HepG2 (cell line): ENCODE measurements around the gene BIK. TPM values are rescaled to one million over a fixed set of nuclear protein-coding genes. Genes with fewer than 3 reads are reported as not detected.
A peak's percentile ranks its signal among the peaks of the same experiment; 100 is the strongest.

Experiments
- ATAC-seq: fragments of 200-7000 bp; cut with Tn5 transposase; 3 replicates; pipeline ENCODE4 v1.9.1; 2020; ENCODE audit warnings: mild to moderate bottlenecking, moderate library complexity
- BruUV-seq: library from RNA; stranded (reverse); fragments of 400-500 nt; replicated peaks from 2 replicates; lab custom pipeline; 2021; lab: Mats Ljungman, UMichigan
- CTCF ChIA-PET: fragments of 300-600 bp; formaldehyde crosslinking; extraction: SDS; loops from one replicate; lab custom pipeline; 2021; ENCODE audit warnings: low total read pairs, inconsistent platforms, low intra/inter-chr PET ratio; lab: Yijun Ruan, JAX
- POLR2A ChIA-PET: fragments of 350-600 bp; sonication (Branson Sonifier 250); formaldehyde crosslinking; loops from one replicate; lab custom pipeline; 2020; ENCODE audit warnings: antibody characterized with exemption, inconsistent platforms; lab: Yijun Ruan, JAX
- DNase-seq: peaks from one replicate; pipeline ENCODE4 v3.0.0-alpha.2; 2015; ENCODE audit warnings: low spot score
- FAIRE-seq: peaks from 3 replicates; lab custom pipeline; 2011; peaks lifted over from hg19 to GRCh38; lab: Jason Lieb, UNC
- H2AFZ ChIP-seq: one replicate; pipeline ENCODE4 v1.6.1; 2011; ENCODE audit warnings: low read length, inconsistent platforms
- H3K27ac ChIP-seq: fragments of 300-600 bp; 3 replicates; pipeline ENCODE4 v1.8.0; 2011; ENCODE audit warnings: mixed run types, mild to moderate bottlenecking, mixed read lengths, low read length, inconsistent platforms; ENCODE audit not compliant: insufficient read depth; ENCODE audit errors: extremely low read length
- H3K27me3 ChIP-seq, 2 experiments: fragments of 200-600 bp in 1 of 2; 2 replicates in 1 of 2; 3 replicates in 1 of 2; pipeline versions ENCODE4 v1.6.0 to v1.8.0; 2011; ENCODE audit warnings: low read length in 2 of 2, mild to moderate bottlenecking in 2 of 2, moderate library complexity in 2 of 2, inconsistent platforms in 1 of 2; ENCODE audit not compliant: insufficient read depth in 2 of 2, control insufficient read depth in 1 of 2
- H3K36me3 ChIP-seq, 2 experiments: fragments of 200-600 bp in 1 of 2; replicated peaks in 1 of 2; 2 replicates in 1 of 2; 3 replicates in 1 of 2; pipeline versions ENCODE4 v1.5.1 to v1.8.0; 2011; ENCODE audit warnings: low read length in 2 of 2, inconsistent platforms in 1 of 2; ENCODE audit not compliant: insufficient read depth in 2 of 2, control insufficient read depth in 1 of 2
- H3K4me1 ChIP-seq: 2 replicates; pipeline ENCODE4 v1.5.1; 2012; ENCODE audit warnings: low read length, inconsistent platforms; ENCODE audit not compliant: insufficient read depth
- H3K4me2 ChIP-seq: 2 replicates; pipeline ENCODE4 v1.6.0; 2011; ENCODE audit warnings: low read depth, low read length, inconsistent platforms
- H3K4me3 ChIP-seq, 3 experiments: fragments of 200-600 bp in 1 of 3; sonication (generic), shearing (Covaris generic) in 1 of 3; replicated peaks in 1 of 3; 2 replicates each; pipeline ENCODE4 v1.5.1; 2011 to 2016; ENCODE audit warnings: low read length in 3 of 3, inconsistent platforms in 2 of 3, low read depth in 2 of 3, mild to moderate bottlenecking in 2 of 3, control low read depth in 1 of 3, mixed read lengths in 1 of 3; ENCODE audit not compliant: insufficient read depth in 1 of 3
- H3K79me2 ChIP-seq: one replicate; pipeline ENCODE4 v1.6.1; 2011; ENCODE audit warnings: low read length, inconsistent platforms; ENCODE audit not compliant: insufficient read depth
- H3K9ac ChIP-seq: 2 replicates; pipeline ENCODE4 v1.6.0; 2011; ENCODE audit warnings: mild to moderate bottlenecking, low read depth, low read length, inconsistent platforms; ENCODE audit not compliant: insufficient read depth
- H3K9me3 ChIP-seq: 2 replicates; pipeline ENCODE4 v1.5.1; 2012; ENCODE audit warnings: mild to moderate bottlenecking, low read length
- H4K20me1 ChIP-seq: 2 replicates; pipeline ENCODE4 v1.6.0; 2011; ENCODE audit warnings: inconsistent platforms, mild to moderate bottlenecking, low read length, moderate library complexity; ENCODE audit not compliant: insufficient read depth
- CREB1 ChIP-seq, 2 experiments: fragments of 450-650 bp in 1 of 2; IDR thresholded peaks; 2 replicates each; pipeline ENCODE4 v1.6.1; 2016 to 2017; ENCODE audit warnings: control low read depth in 1 of 2, mild to moderate bottlenecking in 1 of 2, missing compliant biosample characterization in 1 of 2, missing genetic modification characterization in 1 of 2
- DNMT3B ChIP-seq: conservative IDR thresholded peaks from 2 replicates; pipeline ENCODE4 v1.6.1; 2016; ENCODE audit warnings: missing biosample characterization, control low read depth
- FOXK2 ChIP-seq: fragments of 450-650 bp; IDR thresholded peaks from 2 replicates; pipeline ENCODE4 v1.6.1; 2016
- ISL2 ChIP-seq: sonication (generic); formaldehyde crosslinking; IDR thresholded peaks from 2 replicates; pipeline ENCODE4 v1.5.0; 2020; ENCODE audit warnings: missing genetic modification reagents
- JUN ChIP-seq: sonication (generic); formaldehyde crosslinking; IDR thresholded peaks from 2 replicates; pipeline ENCODE4 v1.4.0; 2020; ENCODE audit warnings: mild to moderate bottlenecking, missing genetic modification reagents
- POLR2AphosphoS2 ChIP-seq: IDR thresholded peaks from 2 replicates; pipeline ENCODE4 v1.6.1; 2011; ENCODE audit warnings: low read depth, low read length, improper control_type of control experiment
- RFX3 ChIP-seq: IDR thresholded peaks from 2 replicates; pipeline ENCODE4 v1.6.1; 2016; ENCODE audit warnings: missing biosample characterization, missing genetic modification reagents
- SP5 ChIP-seq: IDR thresholded peaks from 2 replicates; pipeline ENCODE4 v1.6.1; 2016; ENCODE audit warnings: low read depth, borderline replicate concordance
- ZNF296 ChIP-seq: sonication (generic); formaldehyde crosslinking; conservative IDR thresholded peaks from 2 replicates; pipeline ENCODE4 v1.5.0; 2020; ENCODE audit warnings: mild to moderate bottlenecking, missing genetic modification reagents
- ZNF562 ChIP-seq: sonication (generic); formaldehyde crosslinking; IDR thresholded peaks from 2 replicates; pipeline ENCODE4 v1.8.0; 2022; ENCODE audit warnings: missing genetic modification reagents, borderline replicate concordance
- ZNF605 ChIP-seq: sonication (generic); formaldehyde crosslinking; IDR thresholded peaks from 2 replicates; pipeline ENCODE4 v1.8.0; 2022; ENCODE audit warnings: mild to moderate bottlenecking, missing genetic modification reagents
- ZSCAN22 ChIP-seq: sonication (generic); formaldehyde crosslinking; IDR thresholded peaks from 2 replicates; pipeline ENCODE4 v1.4.0; 2020; ENCODE audit warnings: mild to moderate bottlenecking, missing genetic modification reagents
- WGBS: methylation state at CpG from one replicate; pipeline ENCODE4 v1.1.6; 2017; ENCODE audit warnings: low lambda C conversion rate; 5-methylcytosine and 5-hydroxymethylcytosine counted together
- in situ Hi-C: cut with HindIII; loops from 2 replicates; pipeline ENCODE4 v1.10.0; 2017; ENCODE audit warnings: low pct_unique_long_range_greater_than_20kb; ENCODE audit not compliant: extremely low pct_ligation_motif_present
- intact Hi-C: fragments of 100-400 bp; cut with micrococcal nuclease; formaldehyde crosslinking; loops from one replicate; pipeline ENCODE4 v1.10.0; 2022; ENCODE audit not compliant: unreplicated experiment
- polyA plus RNA-seq, 8 experiments: library from polyadenylated mRNA; depleted of rRNA in 3 of 8; stranded (reverse) in 7 of 8; unstranded in 1 of 8; fragments of >200 nt; fragmentation: Illumina TruSeq in 4 of 8; extraction: Trizol in 4 of 8; gene quantifications; 2 replicates each; pipeline versions ENCODE4 v1.2.1 to v1.2.3, GENCODE V29; 2011 to 2016; ENCODE audit warnings: low read depth in 4 of 8, missing spikeins in 1 of 8, mixed read lengths in 1 of 8; ENCODE audit not compliant: insufficient read depth in 1 of 8
- total RNA-seq, 5 experiments: library from RNA; depleted of rRNA; stranded (reverse); fragments of >200 nt; fragmentation: Illumina TruSeq; extraction: Trizol; gene quantifications; 2 replicates each; pipeline ENCODE4 v1.2.3, GENCODE V29; 2016; ENCODE audit warnings: low read depth in 1 of 5
- TF ChIP-seq, protein P1 (sequence below): sonication (generic); formaldehyde crosslinking; conservative IDR thresholded peaks from 2 replicates; pipeline ENCODE4 v1.4.0; 2020; ENCODE audit warnings: missing genetic modification reagents
- TF ChIP-seq, protein P2 (sequence below), 2 experiments: IDR thresholded peaks; 2 replicates each; pipeline ENCODE4 v1.6.1; 2011 to 2012; ENCODE audit warnings: low read length in 2 of 2, borderline replicate concordance in 1 of 2, low read depth in 1 of 2, mild to moderate bottlenecking in 1 of 2, moderate library complexity in 1 of 2

The BIK gene
- total and polyA plus RNA-seq, 2 of the 13 experiments (the other 11 are each of a cell fraction or from before 2014, with no cell fraction given), result 0.54 to 0.80 TPM

DNA sequence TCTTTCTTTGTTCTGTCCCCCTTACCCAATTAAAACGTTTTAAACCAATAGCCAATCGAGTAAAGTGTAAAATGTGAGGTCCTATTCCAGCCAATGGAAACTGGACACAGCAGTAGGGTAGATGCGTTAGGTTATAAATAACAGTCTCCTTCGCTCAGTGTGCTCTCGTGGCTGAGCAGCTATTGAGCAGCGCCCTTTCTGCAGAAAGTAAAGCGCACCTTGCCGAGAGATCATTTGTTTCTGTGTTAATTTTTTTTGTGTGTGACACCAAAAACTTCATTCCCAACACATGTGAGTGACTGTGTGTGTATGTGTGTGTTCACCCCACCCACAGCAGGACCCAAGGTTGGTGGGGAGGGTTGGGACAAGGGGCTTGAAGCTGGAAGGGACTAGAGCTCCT, 14.1 kb upstream of the BIK start:
- no peak for ATAC-seq
- no peak overlapping the region for H3K9ac ChIP-seq
- POLR2A ChIA-PET, result no interaction called here
- TF ChIP-seq CREB1 (IDR thresholded peaks at IDR 0.05), result no peak
- TF ChIP-seq CREB1 (CRISPR knock-in tag; IDR thresholded peaks at IDR 0.05), result no peak
- no peak for TF ChIP-seq POLR2AphosphoS2
- TF ChIP-seq SP5 (CRISPR knock-in tag), result no peak
- TF ChIP-seq RFX3, result no peak
- peak; percentile 82; the same call in 1 of the 2 replicates for TF ChIP-seq ZNF562 (CRISPR knock-in tag)
- TF ChIP-seq FOXK2, result no peak
- no peak for TF ChIP-seq JUN (CRISPR knock-in tag)
- no peak for TF ChIP-seq DNMT3B (CRISPR knock-in tag)
- TF ChIP-seq, all 625 proteins: peak for 1
- Histone ChIP-seq H3K79me2 (no peaks in the 10 kb centered on the region), H3K4me3 (no peak overlapping the region), H3K27ac (no peak overlapping the region), H2AFZ (no peak overlapping the region), H3K4me1 (peaks cover 54% of the 10 kb centered on the region), H3K9me3 (peaks cover 11% of the 10 kb centered on the region), H3K27me3 (no peaks in the 10 kb centered on the region), H3K4me2 (no peak overlapping the region), H4K20me1 (no peaks in the 10 kb centered on the region), H3K36me3 (no peaks in the 10 kb centered on the region)
- intact Hi-C loops (no loop called here), in situ Hi-C loops (no loop called here)
- CTCF ChIA-PET, result no interaction called here
- FAIRE-seq, result no peak
- DNase-seq, result no peak
- WGBS, result 81% methylated on average over 8 of the region's 8 CpGs
- BruUV-seq, result no TSS peak

DNA sequence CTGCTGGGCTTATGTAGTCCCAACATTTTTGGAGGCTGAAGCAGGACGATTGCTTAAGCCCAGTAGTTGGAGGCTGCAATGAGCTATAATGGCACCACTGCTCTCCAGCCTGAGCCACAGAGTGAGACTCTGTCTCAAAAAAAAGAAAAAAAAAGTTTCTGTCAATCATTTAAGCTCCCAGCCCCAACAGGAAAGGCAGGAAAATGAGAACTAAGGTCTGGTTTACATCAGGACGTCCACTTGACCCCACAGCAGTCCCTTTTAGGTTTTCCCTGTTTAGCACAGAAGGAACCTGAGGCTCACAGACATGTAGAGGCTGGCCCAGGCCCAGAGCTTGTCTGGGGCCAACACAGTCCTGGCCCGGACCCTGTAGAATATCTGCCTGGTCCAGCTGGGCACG, 12.2 kb upstream of the BIK start:
- no peak overlapping the region for H3K27ac ChIP-seq
- 46% methylated on average over 4 of the region's 4 CpGs for WGBS
- no peak for ATAC-seq
- H3K79me2 ChIP-seq, result no peaks in the 10 kb centered on the region
- CTCF ChIA-PET, result no interaction called here
- no peak overlapping the region for H3K9ac ChIP-seq
- H3K36me3 ChIP-seq, result no peaks in the 10 kb centered on the region
- POLR2A ChIA-PET, result no interaction called here
- intact Hi-C loops (no loop called here), in situ Hi-C loops (no loop called here)
- DNase-seq, result no peak
- FAIRE-seq, result no peak
- no peak overlapping the region for H3K4me3 ChIP-seq
- no peak overlapping the region for H2AFZ ChIP-seq
- peaks cover 53% of the 10 kb centered on the region for H3K4me1 ChIP-seq
- no peak overlapping the region for H3K4me2 ChIP-seq
- peaks cover 11% of the 10 kb centered on the region for H3K9me3 ChIP-seq
- no TSS peak for BruUV-seq
- H3K27me3 ChIP-seq, result no peaks in the 10 kb centered on the region
- H4K20me1 ChIP-seq, result no peaks in the 10 kb centered on the region
- no peak for TF ChIP-seq ZSCAN22
- no peak for TF ChIP-seq ZNF296 (CRISPR knock-in tag)
- no peak for TF ChIP-seq ZNF605 (CRISPR knock-in tag)
- TF ChIP-seq, protein P1, sequence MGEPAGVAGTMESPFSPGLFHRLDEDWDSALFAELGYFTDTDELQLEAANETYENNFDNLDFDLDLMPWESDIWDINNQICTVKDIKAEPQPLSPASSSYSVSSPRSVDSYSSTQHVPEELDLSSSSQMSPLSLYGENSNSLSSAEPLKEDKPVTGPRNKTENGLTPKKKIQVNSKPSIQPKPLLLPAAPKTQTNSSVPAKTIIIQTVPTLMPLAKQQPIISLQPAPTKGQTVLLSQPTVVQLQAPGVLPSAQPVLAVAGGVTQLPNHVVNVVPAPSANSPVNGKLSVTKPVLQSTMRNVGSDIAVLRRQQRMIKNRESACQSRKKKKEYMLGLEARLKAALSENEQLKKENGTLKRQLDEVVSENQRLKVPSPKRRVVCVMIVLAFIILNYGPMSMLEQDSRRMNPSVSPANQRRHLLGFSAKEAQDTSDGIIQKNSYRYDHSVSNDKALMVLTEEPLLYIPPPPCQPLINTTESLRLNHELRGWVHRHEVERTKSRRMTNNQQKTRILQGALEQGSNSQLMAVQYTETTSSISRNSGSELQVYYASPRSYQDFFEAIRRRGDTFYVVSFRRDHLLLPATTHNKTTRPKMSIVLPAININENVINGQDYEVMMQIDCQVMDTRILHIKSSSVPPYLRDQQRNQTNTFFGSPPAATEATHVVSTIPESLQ (CRISPR knock-in tag), result no peak
- no peak for TF ChIP-seq ISL2
- TF ChIP-seq, protein P2, sequence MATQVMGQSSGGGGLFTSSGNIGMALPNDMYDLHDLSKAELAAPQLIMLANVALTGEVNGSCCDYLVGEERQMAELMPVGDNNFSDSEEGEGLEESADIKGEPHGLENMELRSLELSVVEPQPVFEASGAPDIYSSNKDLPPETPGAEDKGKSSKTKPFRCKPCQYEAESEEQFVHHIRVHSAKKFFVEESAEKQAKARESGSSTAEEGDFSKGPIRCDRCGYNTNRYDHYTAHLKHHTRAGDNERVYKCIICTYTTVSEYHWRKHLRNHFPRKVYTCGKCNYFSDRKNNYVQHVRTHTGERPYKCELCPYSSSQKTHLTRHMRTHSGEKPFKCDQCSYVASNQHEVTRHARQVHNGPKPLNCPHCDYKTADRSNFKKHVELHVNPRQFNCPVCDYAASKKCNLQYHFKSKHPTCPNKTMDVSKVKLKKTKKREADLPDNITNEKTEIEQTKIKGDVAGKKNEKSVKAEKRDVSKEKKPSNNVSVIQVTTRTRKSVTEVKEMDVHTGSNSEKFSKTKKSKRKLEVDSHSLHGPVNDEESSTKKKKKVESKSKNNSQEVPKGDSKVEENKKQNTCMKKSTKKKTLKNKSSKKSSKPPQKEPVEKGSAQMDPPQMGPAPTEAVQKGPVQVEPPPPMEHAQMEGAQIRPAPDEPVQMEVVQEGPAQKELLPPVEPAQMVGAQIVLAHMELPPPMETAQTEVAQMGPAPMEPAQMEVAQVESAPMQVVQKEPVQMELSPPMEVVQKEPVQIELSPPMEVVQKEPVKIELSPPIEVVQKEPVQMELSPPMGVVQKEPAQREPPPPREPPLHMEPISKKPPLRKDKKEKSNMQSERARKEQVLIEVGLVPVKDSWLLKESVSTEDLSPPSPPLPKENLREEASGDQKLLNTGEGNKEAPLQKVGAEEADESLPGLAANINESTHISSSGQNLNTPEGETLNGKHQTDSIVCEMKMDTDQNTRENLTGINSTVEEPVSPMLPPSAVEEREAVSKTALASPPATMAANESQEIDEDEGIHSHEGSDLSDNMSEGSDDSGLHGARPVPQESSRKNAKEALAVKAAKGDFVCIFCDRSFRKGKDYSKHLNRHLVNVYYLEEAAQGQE (IDR thresholded peaks at IDR 0.05; ENCODE audit: borderline replicate concordance in 1 of 2, low read depth in 1 of 2, low read length in 2 of 2), result no peak
